Measurements from ENCODE around the gene GAREM1. TPM values are rescaled to one million over a fixed set of nuclear protein-coding genes. Genes with fewer than 3 reads are reported as not detected.
"Not testable (repeated sequence)": the region's sequence is repeated elsewhere in the genome, so short reads cannot be mapped to it uniquely, and the experiment has no call there.

Gene GAREM1
- 1 to 10 TPM; 8.3 to 9.8 TPM for total RNA-seq
- long read RNA-seq, donor 1, full-length matches to known transcripts = 1 of 3 reads
- long read RNA-seq, donor 1, partial matches to known transcripts = 2 of 3 reads
- long read RNA-seq, donor 1, other reads (novel, unspliced or antisense) = 0 of 3 reads
- long read RNA-seq, donor 2, partial matches to known transcripts = 2 of 4 reads
- long read RNA-seq, donor 2, other reads (novel, unspliced or antisense) = 2 of 4 reads

- peak; percentile 98 for DNase-seq (ENCODE audit: low spot score)
- intact Hi-C loops (cut with DNase I) = loop anchor here in 1 of 2 donors (5.0 to 10.0 kb wide), 2 partner anchors 199 to 306 kb away; no protein-coding TSS in a partner anchor
Observed at GRCh38 chr18:32470714-32471633, at the start of gene GAREM1. Gene GAREM1, minus strand, starts transcription at chr18:32470882. Its CDS starts 454 bp downstream, at chr18:32470428.

- no peak for DNase-seq (ENCODE audit: low spot score)
- intact Hi-C loops (cut with DNase I) = no loop called here
Observed at GRCh38 chr18:32511147-32511546, 40.5 kb upstream of the GAREM1 start.

GRCh38 chr18:32509111-32509510 is 38.4 kb upstream of the GAREM1 start:
- no peak for DNase-seq (ENCODE audit: low spot score)
- intact Hi-C loops (cut with DNase I) = no loop called here

- DNase-seq (ENCODE audit: low spot score) = no peak
- intact Hi-C loops (cut with DNase I) = no loop called here
Observed at GRCh38 chr18:32507093-32507492, 36.4 kb upstream of the GAREM1 start.

- intact Hi-C loops (cut with DNase I) = no loop called here
- no peak for DNase-seq (ENCODE audit: low spot score)
Observed at GRCh38 chr18:32502014-32502413, 31.3 kb upstream of the GAREM1 start.

- DNase-seq (ENCODE audit: low spot score); intact Hi-C loops (cut with DNase I): not testable (repeated sequence)
Observed at GRCh38 chr18:32501242-32501641, 30.6 kb upstream of the GAREM1 start.

GRCh38 chr18:32483002-32483401 is 12.3 kb upstream of the GAREM1 start:
- no peak for DNase-seq (ENCODE audit: low spot score)
- intact Hi-C loops (cut with DNase I) = no loop called here

GRCh38 chr18:32482117-32482516 is 11.4 kb upstream of the GAREM1 start:
- DNase-seq (ENCODE audit: low spot score) = no peak
- intact Hi-C loops (cut with DNase I) = no loop called here

- no peak for DNase-seq (ENCODE audit: low spot score)
- intact Hi-C loops (cut with DNase I) = no loop called here
Observed at GRCh38 chr18:32480581-32480980, 9.9 kb upstream of the GAREM1 start.

GRCh38 chr18:32478807-32479206 is 8.1 kb upstream of the GAREM1 start:
- intact Hi-C loops (cut with DNase I) = loop anchor here (5.0 to 10.0 kb wide), 2 partner anchors 207 to 314 kb away; no protein-coding TSS in a partner anchor
- no peak for DNase-seq (ENCODE audit: low spot score)

GRCh38 chr18:32478317-32478716 is 7.6 kb upstream of the GAREM1 start:
- DNase-seq (ENCODE audit: low spot score) = no peak
- intact Hi-C loops (cut with DNase I) = loop anchor here (5.0 to 10.0 kb wide), 2 partner anchors 206 to 314 kb away; no protein-coding TSS in a partner anchor

GRCh38 chr18:32476106-32476505 is 5.4 kb upstream of the GAREM1 start:
- no peak for DNase-seq (ENCODE audit: low spot score)
- intact Hi-C loops (cut with DNase I) = loop anchor here (5.0 to 10.0 kb wide), 2 partner anchors 204 to 311 kb away; no protein-coding TSS in a partner anchor

GRCh38 chr18:32475069-32475468 is 4.4 kb upstream of the GAREM1 start:
- not testable (repeated sequence) for DNase-seq (ENCODE audit: low spot score)
- intact Hi-C loops (cut with DNase I) = loop anchor here (5.0 to 10.0 kb wide), 2 partner anchors 203 to 310 kb away; no protein-coding TSS in a partner anchor

- DNase-seq (ENCODE audit: low spot score) = no peak
- intact Hi-C loops (cut with DNase I) = loop anchor here in 1 of 2 donors (5.0 to 10.0 kb wide), 2 partner anchors 201 to 309 kb away; no protein-coding TSS in a partner anchor
Observed at GRCh38 chr18:32473325-32473724, 2.6 kb upstream of the GAREM1 start.

- intact Hi-C loops (cut with DNase I) = loop anchor here in 1 of 2 donors (5.0 to 10.0 kb wide), 2 partner anchors 201 to 308 kb away; no protein-coding TSS in a partner anchor
- no peak for DNase-seq (ENCODE audit: low spot score)
Observed at GRCh38 chr18:32472841-32473240, 2.2 kb upstream of the GAREM1 start.

- intact Hi-C loops (cut with DNase I) = loop anchor here in 1 of 2 donors (5.0 to 10.0 kb wide), 2 partner anchors 198 to 306 kb away; no protein-coding TSS in a partner anchor
- DNase-seq (ENCODE audit: low spot score) = no peak
Observed at GRCh38 chr18:32470460-32470713, 295 bp downstream of the GAREM1 start.

- peak; percentile 86 for DNase-seq (ENCODE audit: low spot score)
- intact Hi-C loops (cut with DNase I) = loop anchor here in 1 of 2 donors (5.0 to 10.0 kb wide), 2 partner anchors 198 to 305 kb away; no protein-coding TSS in a partner anchor
Observed at GRCh38 chr18:32469691-32470459, 807 bp downstream of the GAREM1 start.

GRCh38 chr18:32469190-32469651 is 1.5 kb downstream of the GAREM1 start:
- intact Hi-C loops (cut with DNase I) = no loop called here
- DNase-seq (ENCODE audit: low spot score) = no peak
